HEK293 (cell line): ENCODE results near the gene GGN.
A peak's percentile ranks its signal among the peaks of the same experiment; 100 is the strongest.

Experiments
- AEBP2 ChIP-seq: fragments of 450-650 bp; formaldehyde crosslinking; IDR thresholded peaks from 2 replicates; pipeline ENCODE4 v1.5.1; 2016; ENCODE audit warnings: missing biosample characterization, missing genetic modification characterization, borderline replicate concordance
- FEZF1 ChIP-seq: fragments of 450-650 bp; formaldehyde crosslinking; IDR thresholded peaks from 2 replicates; pipeline ENCODE4 v1.5.1; 2016; ENCODE audit warnings: missing biosample characterization, missing genetic modification characterization
- GLIS1 ChIP-seq: fragments of 450-650 bp; formaldehyde crosslinking; IDR thresholded peaks from 2 replicates; pipeline ENCODE4 v1.5.1; 2016; ENCODE audit warnings: missing biosample characterization, missing genetic modification characterization
- HOXA7 ChIP-seq: sonication (generic); formaldehyde crosslinking; IDR thresholded peaks from 2 replicates; pipeline ENCODE4 v1.8.1; 2022; ENCODE audit warnings: missing genetic modification reagents, borderline replicate concordance
- HOXD13 ChIP-seq: sonication (generic); formaldehyde crosslinking; IDR thresholded peaks from 2 replicates; pipeline ENCODE4 v1.8.0; 2022; ENCODE audit warnings: missing genetic modification reagents, borderline replicate concordance
- OSR2 ChIP-seq: fragments of 450-650 bp; formaldehyde crosslinking; IDR thresholded peaks from 2 replicates; pipeline ENCODE4 v1.5.1; 2016; ENCODE audit warnings: missing biosample characterization, missing genetic modification characterization
- ZBTB11 ChIP-seq: fragments of 450-650 bp; formaldehyde crosslinking; conservative IDR thresholded peaks from 2 replicates; pipeline ENCODE4 v1.5.1; 2016; ENCODE audit warnings: low read depth, missing biosample characterization, missing genetic modification characterization
- ZBTB48 ChIP-seq: fragments of 450-650 bp; formaldehyde crosslinking; IDR thresholded peaks from 2 replicates; pipeline ENCODE4 v1.5.1; 2016; ENCODE audit warnings: missing biosample characterization, missing genetic modification characterization
- ZBTB7A ChIP-seq: fragments of 450-650 bp; formaldehyde crosslinking; IDR thresholded peaks from 2 replicates; pipeline ENCODE4 v1.5.1; 2016; ENCODE audit warnings: low read depth, missing biosample characterization, missing genetic modification characterization
- ZIC2 ChIP-seq: fragments of 450-650 bp; formaldehyde crosslinking; IDR thresholded peaks from 2 replicates; pipeline ENCODE4 v1.5.1; 2016; ENCODE audit warnings: missing biosample characterization, missing genetic modification characterization
- ZNF112 ChIP-seq: fragments of 450-650 bp; formaldehyde crosslinking; IDR thresholded peaks from 2 replicates; pipeline ENCODE4 v1.5.0; 2017; ENCODE audit warnings: missing biosample characterization, missing genetic modification characterization
- ZNF174 ChIP-seq: fragments of 450-650 bp; formaldehyde crosslinking; IDR thresholded peaks from 2 replicates; pipeline ENCODE4 v1.5.0; 2017; ENCODE audit warnings: missing biosample characterization, mild to moderate bottlenecking, missing genetic modification characterization
- ZNF266 ChIP-seq: fragments of 450-650 bp; formaldehyde crosslinking; IDR thresholded peaks from 2 replicates; pipeline ENCODE4 v1.5.1; 2016; ENCODE audit warnings: missing biosample characterization, missing genetic modification characterization, low read depth
- ZNF292 ChIP-seq: fragments of 450-650 bp; formaldehyde crosslinking; IDR thresholded peaks from 2 replicates; pipeline ENCODE4 v1.5.1; 2016; ENCODE audit warnings: low read depth, missing biosample characterization, missing genetic modification characterization, borderline replicate concordance
- ZNF362 ChIP-seq: fragments of 450-650 bp; formaldehyde crosslinking; IDR thresholded peaks from 2 replicates; pipeline ENCODE4 v1.5.1; 2016; ENCODE audit warnings: missing biosample characterization, missing genetic modification characterization
- ZNF510 ChIP-seq: fragments of 450-650 bp; formaldehyde crosslinking; IDR thresholded peaks from 2 replicates; pipeline ENCODE4 v1.5.1; 2018; ENCODE audit warnings: mild to moderate bottlenecking, missing genetic modification characterization, missing biosample characterization; ENCODE audit not compliant: insufficient replicate concordance
- ZNF529 ChIP-seq: fragments of 450-650 bp; formaldehyde crosslinking; IDR thresholded peaks from 2 replicates; pipeline ENCODE4 v1.5.1; 2017; ENCODE audit warnings: missing genetic modification characterization, missing biosample characterization; ENCODE audit not compliant: insufficient replicate concordance
- ZNF544 ChIP-seq: fragments of 450-650 bp; formaldehyde crosslinking; IDR thresholded peaks from 2 replicates; pipeline ENCODE4 v1.5.0; 2017; ENCODE audit warnings: missing biosample characterization, missing genetic modification characterization
- ZNF555 ChIP-seq: fragments of 450-650 bp; formaldehyde crosslinking; conservative IDR thresholded peaks from 2 replicates; pipeline ENCODE4 v1.5.1; 2017; ENCODE audit warnings: missing biosample characterization, mild to moderate bottlenecking, missing genetic modification characterization, inconsistent platforms
- ZNF558 ChIP-seq: fragments of 450-650 bp; formaldehyde crosslinking; IDR thresholded peaks from 2 replicates; pipeline ENCODE4 v1.5.1; 2016; ENCODE audit warnings: missing biosample characterization, missing genetic modification characterization
- ZNF561 ChIP-seq: fragments of 450-650 bp; IDR thresholded peaks from 2 replicates; pipeline ENCODE4 v1.5.1; 2018; ENCODE audit warnings: missing biosample characterization, missing genetic modification characterization, borderline replicate concordance
- ZNF623 ChIP-seq: fragments of 450-650 bp; formaldehyde crosslinking; IDR thresholded peaks from 2 replicates; pipeline ENCODE4 v1.5.1; 2016; ENCODE audit warnings: missing biosample characterization, missing genetic modification characterization
- ZNF664 ChIP-seq: fragments of 450-650 bp; formaldehyde crosslinking; IDR thresholded peaks from 2 replicates; pipeline ENCODE4 v1.5.1; 2016; ENCODE audit warnings: missing biosample characterization, missing genetic modification characterization
- ZNF670 ChIP-seq: fragments of 450-650 bp; formaldehyde crosslinking; IDR thresholded peaks from 2 replicates; pipeline ENCODE4 v1.5.1; 2016; ENCODE audit warnings: missing biosample characterization, missing genetic modification characterization, low read depth
- ZNF76 ChIP-seq: fragments of 450-650 bp; formaldehyde crosslinking; IDR thresholded peaks from 2 replicates; pipeline ENCODE4; 2016; ENCODE audit warnings: low read depth, missing biosample characterization, missing genetic modification characterization, borderline replicate concordance
- ZNF776 ChIP-seq: fragments of 450-650 bp; formaldehyde crosslinking; IDR thresholded peaks from 2 replicates; pipeline ENCODE4 v1.5.0; 2017; ENCODE audit warnings: missing biosample characterization, missing genetic modification characterization, borderline replicate concordance
- TF ChIP-seq, protein P1 (sequence below): fragments of 450-650 bp; formaldehyde crosslinking; IDR thresholded peaks from 2 replicates; pipeline ENCODE4 v1.5.1; 2016; ENCODE audit warnings: missing biosample characterization, missing genetic modification characterization
- TF ChIP-seq, protein P2 (sequence below): fragments of 450-650 bp; formaldehyde crosslinking; IDR thresholded peaks from 2 replicates; pipeline ENCODE4 v1.5.1; 2016; ENCODE audit warnings: missing biosample characterization, missing genetic modification characterization

The GGN gene

GRCh38 chr19:38374332-38375097 lies 13.3 kb downstream of the GGN start, which contains the start of gene PSMD8 (continued):
- no peak for TF ChIP-seq ZNF292 (tag by site-specific recombination)
- no peak; the same call in none of the 2 replicates for TF ChIP-seq ZBTB48 (tag by site-specific recombination)
- TF ChIP-seq ZNF529 (tag by site-specific recombination) = no peak
- no peak; the same call in 1 of the 2 replicates for TF ChIP-seq ZNF266
- TF ChIP-seq ZNF555 (tag by site-specific recombination) = no peak
- TF ChIP-seq, protein P1, sequence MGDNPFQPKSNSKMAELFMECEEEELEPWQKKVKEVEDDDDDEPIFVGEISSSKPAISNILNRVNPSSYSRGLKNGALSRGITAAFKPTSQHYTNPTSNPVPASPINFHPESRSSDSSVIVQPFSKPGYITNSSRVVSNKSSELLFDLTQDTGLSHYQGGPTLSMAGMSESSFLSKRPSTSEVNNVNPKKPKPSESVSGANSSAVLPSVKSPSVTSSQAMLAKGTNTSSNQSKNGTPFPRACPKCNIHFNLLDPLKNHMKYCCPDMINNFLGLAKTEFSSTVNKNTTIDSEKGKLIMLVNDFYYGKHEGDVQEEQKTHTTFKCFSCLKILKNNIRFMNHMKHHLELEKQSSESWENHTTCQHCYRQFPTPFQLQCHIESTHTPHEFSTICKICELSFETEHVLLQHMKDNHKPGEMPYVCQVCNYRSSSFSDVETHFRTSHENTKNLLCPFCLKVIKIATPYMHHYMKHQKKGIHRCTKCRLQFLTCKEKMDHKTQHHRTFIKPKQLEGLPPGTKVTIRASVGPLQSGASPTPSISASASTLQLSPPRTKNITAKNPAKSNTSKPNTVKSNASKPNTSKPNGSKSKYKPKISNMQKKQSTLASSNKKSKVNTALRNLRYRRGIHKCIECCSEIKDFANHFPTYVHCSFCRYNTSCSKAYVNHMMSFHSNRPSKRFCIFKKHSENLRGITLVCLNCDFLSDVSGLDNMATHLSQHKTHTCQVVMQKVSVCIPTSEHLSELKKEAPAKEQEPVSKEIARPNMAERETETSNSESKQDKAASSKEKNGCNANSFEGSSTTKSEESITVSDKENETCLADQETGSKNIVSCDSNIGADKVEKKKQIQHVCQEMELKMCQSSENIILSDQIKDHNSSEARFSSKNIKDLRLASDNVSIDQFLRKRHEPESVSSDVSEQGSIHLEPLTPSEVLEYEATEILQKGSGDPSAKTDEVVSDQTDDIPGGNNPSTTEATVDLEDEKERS (tag by site-specific recombination) = peak; percentile 97
- no peak for TF ChIP-seq ZNF558 (tag by site-specific recombination)
- TF ChIP-seq ZBTB11 (tag by site-specific recombination) = peak; percentile 95
- TF ChIP-seq ZNF623 (tag by site-specific recombination) = peak; percentile 19
- peak; percentile 84 for TF ChIP-seq HOXA7 (CRISPR knock-in tag)
- peak; percentile 92 for TF ChIP-seq GLIS1 (tag by site-specific recombination)
- TF ChIP-seq ZIC2 (tag by site-specific recombination) = no peak; the same call in 1 of the 2 replicates
- TF ChIP-seq OSR2 (tag by site-specific recombination) = peak; percentile 45; the same call in 1 of the 2 replicates
- TF ChIP-seq ZNF561 (tag by site-specific recombination) = peak; percentile 83
- TF ChIP-seq AEBP2 = no peak; the same call in 1 of the 2 replicates
- TF ChIP-seq ZBTB7A (tag by site-specific recombination) = peak; percentile 96
- TF ChIP-seq ZNF664 (tag by site-specific recombination) = no peak; the same call in 1 of the 2 replicates
- TF ChIP-seq ZNF776 (tag by site-specific recombination) = no peak
- TF ChIP-seq ZNF112 = no peak
- no peak for TF ChIP-seq ZNF510 (tag by site-specific recombination)
- 0 out of 2 replicates have a peak, but pooled peaks have one; percentile 19 for TF ChIP-seq HOXD13 (CRISPR knock-in tag)
- TF ChIP-seq ZNF76 (tag by site-specific recombination) = peak; percentile 89
- TF ChIP-seq ZNF174 (tag by site-specific recombination) = no peak
- TF ChIP-seq ZNF362 (tag by site-specific recombination) = no peak
- TF ChIP-seq FEZF1 (tag by site-specific recombination) = peak; percentile 91
- TF ChIP-seq, protein P2, sequence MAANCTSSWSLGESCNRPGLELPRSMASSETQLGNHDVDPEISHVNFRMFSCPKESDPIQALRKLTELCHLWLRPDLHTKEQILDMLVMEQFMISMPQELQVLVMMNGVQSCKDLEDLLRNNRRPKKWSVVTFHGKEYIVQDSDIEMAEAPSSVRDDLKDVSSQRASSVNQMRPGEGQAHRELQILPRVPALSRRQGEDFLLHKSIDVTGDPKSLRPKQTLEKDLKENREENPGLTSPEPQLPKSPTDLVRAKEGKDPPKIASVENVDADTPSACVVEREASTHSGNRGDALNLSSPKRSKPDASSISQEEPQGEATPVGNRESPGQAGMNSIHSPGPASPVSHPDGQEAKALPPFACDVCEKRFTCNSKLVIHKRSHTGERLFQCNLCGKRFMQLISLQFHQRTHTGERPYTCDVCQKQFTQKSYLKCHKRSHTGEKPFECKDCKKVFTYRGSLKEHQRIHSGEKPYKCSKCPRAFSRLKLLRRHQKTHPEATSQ (tag by site-specific recombination) = peak; percentile 98
- no peak for TF ChIP-seq ZNF544 (tag by site-specific recombination)
- TF ChIP-seq ZNF670 (tag by site-specific recombination) = no peak
